Hematopoietic multipotent progenitor cell (in vitro differentiated cells): Measurements from ENCODE around the gene CEBPB. TPM values are rescaled to one million over a fixed set of nuclear protein-coding genes. Genes with fewer than 3 reads are reported as not detected.
"Not testable (repeated sequence)": the region's sequence is repeated elsewhere in the genome, so short reads cannot be mapped to it uniquely, and the experiment has no call there.

Experiments used
- DNase-seq, 3 donors: peaks; one replicate each; pipeline ENCODE4 v3.0.0-alpha.2; 2011 to 2015; ENCODE audit warnings: low read depth in 2 of 3, low spot score in 2 of 3
- total RNA-seq: library from RNA; depleted of rRNA; stranded (reverse); fragments of >200 nt; gene quantifications from one replicate; pipeline ENCODE4 v1.2.3, GENCODE V29; 2012

The CEBPB gene
- total RNA-seq, 1 donor = 22.4 TPM

- peak in 2 of 3 donors; percentile 98 to 99 for DNase-seq
These were observed 24.7 kb upstream of the CEBPB start for GRCh38 chr20:50165684-50166554.

GRCh38 chr20:50169329-50169823 is 21.3 kb upstream of the CEBPB start:
- peak; percentile 59 to 86 (median 68) for DNase-seq

GRCh38 chr20:50170549-50171220 is 19.9 kb upstream of the CEBPB start:
- DNase-seq = no peak

- DNase-seq = no peak
These were observed 18.1 kb upstream of the CEBPB start for GRCh38 chr20:50172347-50173013.

- no peak for DNase-seq
These were observed 16.2 kb upstream of the CEBPB start for GRCh38 chr20:50174456-50174855.

- no peak for DNase-seq
These were observed 14.4 kb upstream of the CEBPB start for GRCh38 chr20:50175938-50176933.

- not testable (repeated sequence) for DNase-seq
These were observed 12.0 kb upstream of the CEBPB start for GRCh38 chr20:50178672-50179071.

- no peak for DNase-seq
These were observed 9.3 kb upstream of the CEBPB start for GRCh38 chr20:50181344-50181743.

GRCh38 chr20:50182346-50182745 is 8.3 kb upstream of the CEBPB start:
- no peak for DNase-seq

GRCh38 chr20:50185426-50185825 is 5.2 kb upstream of the CEBPB start:
- no peak for DNase-seq

- DNase-seq = peak; percentile 63 to 75 (median 74)
These were observed 4.3 kb upstream of the CEBPB start for GRCh38 chr20:50186151-50186885.

- DNase-seq = no peak
These were observed 3.6 kb upstream of the CEBPB start for GRCh38 chr20:50186987-50187402.

- DNase-seq = no peak
These were observed 3.1 kb upstream of the CEBPB start for GRCh38 chr20:50187403-50188051.

- DNase-seq = no peak
These were observed 2.3 kb upstream of the CEBPB start for GRCh38 chr20:50188287-50188688.

GRCh38 chr20:50188879-50189680 is 1.6 kb upstream of the CEBPB start:
- DNase-seq = no peak

- peak in 1 of 3 donors; percentile 44 for DNase-seq
These were observed 864 bp upstream of the CEBPB start for GRCh38 chr20:50189681-50190250.

GRCh38 chr20:50191065-50191543 is 474 bp downstream of the CEBPB start:
- peak in 2 of 3 donors; percentile 30 to 52 for DNase-seq
